Erythroblast (primary cell): ENCODE measurements around the gene UGT1A3.

Source experiments
- GATA1 ChIP-seq: IDR thresholded peaks from 2 replicates; pipeline ENCODE4 v1.6.1; 2011; ENCODE audit warnings: low read depth, mild to moderate bottlenecking, control low read depth, low read length, moderate library complexity
- POLR2A ChIP-seq: IDR thresholded peaks from 2 replicates; pipeline ENCODE4 v1.6.1; 2011; ENCODE audit warnings: mild to moderate bottlenecking, low read length

GRCh38 chr2:233814056-233814835 lies 85.4 kb downstream of the UGT1A3 start:
- TF ChIP-seq POLR2A (no peak), GATA1 (no peak)
